DND-41 (cell line): ENCODE measurements around the gene KIF20B.

ENCODE experiments used
- CTCF ChIP-seq: IDR thresholded peaks from 2 replicates; pipeline ENCODE4 v1.5.1; 2012; ENCODE audit warnings: borderline replicate concordance, low read length, moderate library complexity, mild to moderate bottlenecking; ENCODE audit not compliant: poor library complexity, severe bottlenecking; ENCODE audit errors: extremely low read depth
- EZH2 ChIP-seq: IDR thresholded peaks from 3 replicates; pipeline ENCODE4 v1.6.1; 2012; ENCODE audit warnings: borderline replicate concordance, low read depth, mild to moderate bottlenecking, moderate library complexity, low read length, inconsistent platforms; ENCODE audit not compliant: severe bottlenecking

GRCh38 chr10:89808842-89809241 is 107.5 kb downstream of the KIF20B start:
- TF ChIP-seq CTCF = no peak
- no peak for TF ChIP-seq EZH2
